ENCODE results near the gene OLFML3.

DNA sequence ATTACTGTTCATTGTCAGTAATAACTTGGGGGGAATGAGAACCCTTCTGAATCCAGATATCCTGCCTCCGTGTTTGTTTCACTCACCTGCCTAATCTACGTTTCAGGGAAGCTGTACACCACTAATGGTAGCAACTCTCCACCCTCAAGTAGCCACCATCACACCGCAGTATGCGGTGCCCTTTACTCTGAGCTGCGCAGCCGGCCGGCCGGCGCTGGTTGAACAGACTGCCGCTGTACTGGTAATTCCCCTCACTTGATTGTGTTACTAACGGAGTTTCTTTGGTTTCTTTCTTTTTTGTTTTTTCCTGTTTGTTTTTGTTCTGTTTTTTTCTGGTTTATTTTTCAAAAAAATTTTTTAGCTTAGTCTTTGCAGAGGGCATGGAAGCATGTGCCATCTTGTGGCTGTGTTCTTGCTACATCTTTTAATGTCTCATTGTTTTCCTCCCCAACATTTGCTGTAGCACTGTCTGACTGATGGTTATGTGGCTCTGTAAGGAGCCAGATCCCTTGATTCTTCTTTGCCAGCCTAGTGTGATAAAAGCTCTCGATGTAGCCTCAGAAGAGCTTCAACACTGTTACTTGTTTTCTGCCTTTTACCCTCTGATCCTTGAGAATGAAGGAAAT, 15.9 kb upstream of the OLFML3 start:
- no peak for TF ChIP-seq ZNF274 (IDR thresholded peaks at IDR 0.05; ENCODE audit: low read depth, low read length)
- no peak for TF ChIP-seq YY1 (IDR thresholded peaks at IDR 0.05; ENCODE audit: insufficient read depth, insufficient read length)
- no peak for TF ChIP-seq SUZ12 (IDR thresholded peaks at IDR 0.05; ENCODE audit: extremely low read depth, insufficient read depth, insufficient read length)

Measured in NT2/D1 (cell line).